HepG2 (cell line): Measurements from ENCODE around the gene CSF1R.

Experiments
- BRCA1 ChIP-seq: sonication (generic); formaldehyde crosslinking; IDR thresholded peaks from 2 replicates; pipeline ENCODE4 v1.4.0; 2020; ENCODE audit warnings: missing genetic modification reagents
- CBX2 ChIP-seq, 2 experiments: fragments of 200-600 bp in 1 of 2; sonication (generic); formaldehyde crosslinking in 1 of 2; IDR thresholded peaks; 2 replicates each; pipeline versions ENCODE4 v1.7.0 to v1.8.1; 2018 to 2022; ENCODE audit warnings: low read depth in 2 of 2, low read length in 1 of 2, mild to moderate bottlenecking in 1 of 2, missing genetic modification reagents in 1 of 2
- HNRNPH1 ChIP-seq: fragments of 200-400 bp; formaldehyde crosslinking; optimal IDR thresholded peaks from 2 replicates; pipeline ENCODE3; 2017; ENCODE audit warnings: mild to moderate bottlenecking, low read depth, low read length
- MEF2D ChIP-seq: sonication (generic); formaldehyde crosslinking; IDR thresholded peaks from 2 replicates; pipeline ENCODE4 v1.5.1; 2020; ENCODE audit warnings: mild to moderate bottlenecking, missing genetic modification reagents
- SAFB2 ChIP-seq: sonication (generic); formaldehyde crosslinking; IDR thresholded peaks from 2 replicates; pipeline ENCODE4 v1.5.1; 2020; ENCODE audit warnings: missing genetic modification reagents, low read depth, mild to moderate bottlenecking, borderline replicate concordance

DNA sequence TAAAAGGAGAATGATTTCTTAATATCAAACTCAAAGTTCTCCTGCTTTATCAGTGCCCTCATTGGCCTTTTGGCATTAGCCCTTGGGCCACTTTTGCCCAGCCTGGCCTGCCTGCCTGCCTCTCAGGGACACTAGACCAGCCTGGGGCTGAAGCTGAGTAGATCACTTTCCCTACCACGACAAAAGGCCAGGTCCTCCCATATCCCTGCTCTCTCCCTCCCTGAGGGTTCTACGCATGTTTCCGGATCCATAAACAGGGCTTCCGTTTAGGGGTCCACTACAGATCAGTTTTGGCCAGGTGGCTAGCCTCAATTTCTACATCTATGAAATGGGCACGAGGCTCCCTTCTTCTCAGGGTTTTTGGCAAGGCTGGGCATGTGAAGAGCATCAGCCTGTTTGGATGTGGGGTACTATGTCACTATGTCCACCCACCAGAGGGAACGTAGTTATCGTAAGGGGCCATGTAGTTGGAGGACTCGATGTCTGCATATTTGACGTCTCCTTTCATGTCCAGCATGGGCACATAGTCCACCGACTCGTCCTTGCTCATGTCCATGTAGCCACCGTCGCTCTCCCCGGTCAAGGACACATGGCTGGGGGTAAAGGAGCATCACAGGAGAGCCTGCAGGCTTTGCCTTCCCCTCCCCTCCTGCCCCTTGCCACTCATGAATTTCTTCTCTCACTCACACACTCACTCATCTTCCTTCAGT is 35.2 kb upstream of the CSF1R start:
- TF ChIP-seq CBX2 (IDR thresholded peaks at IDR 0.05; ENCODE audit: low read depth, low read length) (no peak), CBX2 (CRISPR knock-in tag; IDR thresholded peaks at IDR 0.05; ENCODE audit: low read depth) (no peak), MEF2D (CRISPR knock-in tag) (no peak), SAFB2 (CRISPR knock-in tag) (no peak), HNRNPH1 (no peak), BRCA1 (no peak)
